ENCODE results near the gene KCNK1.

Gene KCNK1

DNA sequence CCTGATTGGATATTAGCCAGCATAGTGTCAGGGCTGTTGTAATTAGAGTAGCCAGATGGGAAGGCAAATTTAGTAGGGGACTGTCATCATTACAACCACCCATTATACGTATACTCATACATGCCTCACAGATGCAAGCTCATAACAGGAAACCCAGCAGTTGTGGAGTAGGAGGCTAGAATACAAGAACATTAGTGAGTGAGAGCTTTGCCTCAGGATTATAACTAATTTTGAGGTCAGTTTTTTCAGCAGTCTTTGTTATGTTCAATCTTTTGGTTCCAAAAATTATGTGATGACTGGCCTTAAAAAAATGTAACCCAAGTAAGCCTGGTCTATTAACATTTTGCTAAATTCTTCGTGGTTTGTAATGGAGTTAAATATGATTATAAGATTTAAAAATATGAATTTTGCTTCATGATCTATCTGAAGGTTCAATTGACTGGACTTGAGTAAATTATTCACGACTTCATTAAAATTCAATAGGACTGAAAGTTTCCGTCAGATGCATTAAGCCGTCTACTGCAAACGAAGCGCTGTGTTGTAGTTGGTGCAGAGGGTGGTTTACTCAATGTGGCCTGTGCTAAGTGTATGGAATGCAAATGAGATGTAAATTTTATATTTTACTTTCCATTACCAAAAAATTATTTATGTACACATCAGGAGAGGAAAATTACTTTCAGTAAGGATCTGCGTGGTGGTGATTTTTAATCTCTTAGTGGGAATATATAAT lies 48.8 kb downstream of the KCNK1 start:
- TF ChIP-seq, protein P1, sequence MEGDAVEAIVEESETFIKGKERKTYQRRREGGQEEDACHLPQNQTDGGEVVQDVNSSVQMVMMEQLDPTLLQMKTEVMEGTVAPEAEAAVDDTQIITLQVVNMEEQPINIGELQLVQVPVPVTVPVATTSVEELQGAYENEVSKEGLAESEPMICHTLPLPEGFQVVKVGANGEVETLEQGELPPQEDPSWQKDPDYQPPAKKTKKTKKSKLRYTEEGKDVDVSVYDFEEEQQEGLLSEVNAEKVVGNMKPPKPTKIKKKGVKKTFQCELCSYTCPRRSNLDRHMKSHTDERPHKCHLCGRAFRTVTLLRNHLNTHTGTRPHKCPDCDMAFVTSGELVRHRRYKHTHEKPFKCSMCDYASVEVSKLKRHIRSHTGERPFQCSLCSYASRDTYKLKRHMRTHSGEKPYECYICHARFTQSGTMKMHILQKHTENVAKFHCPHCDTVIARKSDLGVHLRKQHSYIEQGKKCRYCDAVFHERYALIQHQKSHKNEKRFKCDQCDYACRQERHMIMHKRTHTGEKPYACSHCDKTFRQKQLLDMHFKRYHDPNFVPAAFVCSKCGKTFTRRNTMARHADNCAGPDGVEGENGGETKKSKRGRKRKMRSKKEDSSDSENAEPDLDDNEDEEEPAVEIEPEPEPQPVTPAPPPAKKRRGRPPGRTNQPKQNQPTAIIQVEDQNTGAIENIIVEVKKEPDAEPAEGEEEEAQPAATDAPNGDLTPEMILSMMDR (IDR thresholded peaks at IDR 0.05) = no peak
- no peak overlapping the region for H3K4me3 ChIP-seq (ENCODE audit: low read depth in 1 of 2, low read length in 1 of 2)
- H3K27me3 ChIP-seq = no peaks in the 10 kb centered on the region
- H3K36me3 ChIP-seq = no peaks in the 10 kb centered on the region
- H3K9me3 ChIP-seq = no peaks in the 10 kb centered on the region
- no peak overlapping the region for H3K27ac ChIP-seq
- no peaks in the 10 kb centered on the region for H3K4me1 ChIP-seq (ENCODE audit: control insufficient read depth in 1 of 2, insufficient read depth in 1 of 2, low read depth in 1 of 2, low read length in 1 of 2)

DNA sequence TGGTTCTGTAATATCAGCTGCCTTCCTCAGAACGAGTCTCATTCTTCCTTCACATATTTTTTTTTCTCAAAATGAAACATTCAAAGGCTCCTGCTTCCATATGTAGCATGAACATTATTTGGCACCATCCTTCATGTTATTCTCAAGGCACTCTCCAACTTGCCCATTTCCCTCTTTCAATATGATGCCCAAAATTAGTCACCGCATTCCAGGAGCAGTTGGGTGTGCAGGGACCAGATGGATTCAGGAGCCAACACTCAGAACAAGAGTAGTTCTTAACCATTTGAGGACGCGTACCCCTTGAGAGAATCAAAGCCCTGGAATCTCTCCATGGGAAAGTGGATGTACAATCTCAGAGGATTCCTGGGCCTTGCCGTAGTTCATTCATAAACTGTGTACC lies 50.3 kb downstream of the KCNK1 start:
- Histone ChIP-seq H3K4me1 (ENCODE audit: control insufficient read depth in 1 of 2, insufficient read depth in 1 of 2, low read depth in 1 of 2, low read length in 1 of 2) (no peaks in the 10 kb centered on the region), H3K27me3 (no peaks in the 10 kb centered on the region), H3K27ac (no peak overlapping the region), H3K4me3 (ENCODE audit: low read depth in 1 of 2, low read length in 1 of 2) (no peak overlapping the region), H3K9me3 (no peaks in the 10 kb centered on the region), H3K36me3 (no peaks in the 10 kb centered on the region)
- TF ChIP-seq, protein P1 (IDR thresholded peaks at IDR 0.05) = no peak

DNA sequence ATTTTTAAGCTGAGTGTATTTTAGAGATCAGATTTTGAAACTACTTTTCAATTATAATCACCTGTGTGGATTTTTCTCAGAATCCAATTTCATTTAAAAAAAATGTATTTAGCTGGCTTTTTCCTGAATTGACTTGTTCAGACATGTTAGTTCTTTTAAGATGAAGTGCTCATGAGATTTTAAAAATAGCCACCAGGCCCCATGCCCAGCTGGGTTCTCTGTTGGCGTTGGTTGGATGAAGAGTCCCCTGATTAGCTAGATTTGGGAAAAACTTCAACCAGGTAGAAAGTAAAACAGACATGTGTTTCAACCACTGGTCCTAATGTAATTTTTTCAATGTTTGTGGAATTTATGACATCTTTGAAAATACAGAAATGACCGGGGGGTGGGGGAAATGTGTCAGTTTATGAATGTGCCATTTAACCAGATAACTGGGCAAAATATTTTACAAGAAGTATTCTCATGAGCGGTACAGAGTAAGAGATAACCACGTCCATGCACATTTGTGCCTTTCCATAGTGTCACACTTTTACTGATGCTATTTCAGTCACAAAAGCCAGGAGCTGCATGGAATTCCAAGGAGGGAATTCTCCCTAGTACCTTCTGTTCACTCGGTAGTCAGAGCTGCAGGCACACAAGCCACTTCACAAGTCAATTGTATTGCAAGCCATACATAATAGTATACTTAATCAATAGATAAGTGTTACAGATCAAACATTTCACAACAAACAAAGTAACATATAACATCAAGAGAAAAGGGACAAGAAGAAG lies 51.1 kb downstream of the KCNK1 start:
- H3K4me1 ChIP-seq (ENCODE audit: control insufficient read depth in 1 of 2, insufficient read depth in 1 of 2, low read depth in 1 of 2, low read length in 1 of 2) = no peaks in the 10 kb centered on the region
- H3K27me3 ChIP-seq = no peaks in the 10 kb centered on the region
- no peaks in the 10 kb centered on the region for H3K36me3 ChIP-seq
- H3K9me3 ChIP-seq = no peaks in the 10 kb centered on the region
- H3K27ac ChIP-seq = no peak overlapping the region
- TF ChIP-seq, protein P1 (IDR thresholded peaks at IDR 0.05) = no peak
- no peak overlapping the region for H3K4me3 ChIP-seq (ENCODE audit: low read depth in 1 of 2, low read length in 1 of 2)

DNA sequence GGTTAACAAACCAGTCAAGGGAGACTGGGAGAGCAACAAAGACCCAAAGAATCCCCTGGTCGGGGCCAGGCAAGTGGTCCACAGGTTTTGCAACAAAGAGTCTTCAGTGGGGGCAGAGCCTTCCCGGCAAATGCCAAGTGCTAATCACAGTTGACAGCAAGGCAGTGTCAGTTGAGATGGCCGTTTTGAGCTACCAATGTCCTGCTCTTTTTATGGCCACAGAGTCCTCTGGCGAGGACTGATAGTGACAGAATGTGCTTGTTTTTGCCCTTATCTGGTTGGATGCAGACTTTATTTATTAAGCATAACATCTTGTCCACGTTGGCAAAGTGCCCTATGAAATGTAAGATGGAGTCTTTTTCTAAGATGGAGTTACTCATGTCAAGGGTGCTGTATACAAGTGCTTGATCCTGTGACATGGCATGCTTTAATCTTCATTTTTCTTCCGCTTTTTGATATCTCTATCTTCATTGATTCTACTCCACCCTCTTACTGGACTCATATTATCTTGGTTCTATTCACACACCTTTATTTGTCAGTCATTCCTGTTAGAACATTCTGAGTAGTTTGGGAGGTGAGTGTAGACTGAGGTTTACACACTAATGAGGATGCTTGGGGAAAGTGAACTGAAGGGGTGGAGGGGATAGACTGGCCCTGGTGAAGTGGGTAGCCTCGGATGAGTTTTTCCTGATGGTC lies 51.8 kb downstream of the KCNK1 start:
- H3K9me3 ChIP-seq = no peaks in the 10 kb centered on the region
- H3K4me3 ChIP-seq (ENCODE audit: low read depth in 1 of 2, low read length in 1 of 2) = no peak overlapping the region
- H3K36me3 ChIP-seq = no peaks in the 10 kb centered on the region
- TF ChIP-seq, protein P1 (IDR thresholded peaks at IDR 0.05) = no peak
- H3K4me1 ChIP-seq (ENCODE audit: control insufficient read depth in 1 of 2, insufficient read depth in 1 of 2, low read depth in 1 of 2, low read length in 1 of 2) = no peaks in the 10 kb centered on the region
- H3K27me3 ChIP-seq = no peaks in the 10 kb centered on the region
- H3K27ac ChIP-seq = no peak overlapping the region

DNA sequence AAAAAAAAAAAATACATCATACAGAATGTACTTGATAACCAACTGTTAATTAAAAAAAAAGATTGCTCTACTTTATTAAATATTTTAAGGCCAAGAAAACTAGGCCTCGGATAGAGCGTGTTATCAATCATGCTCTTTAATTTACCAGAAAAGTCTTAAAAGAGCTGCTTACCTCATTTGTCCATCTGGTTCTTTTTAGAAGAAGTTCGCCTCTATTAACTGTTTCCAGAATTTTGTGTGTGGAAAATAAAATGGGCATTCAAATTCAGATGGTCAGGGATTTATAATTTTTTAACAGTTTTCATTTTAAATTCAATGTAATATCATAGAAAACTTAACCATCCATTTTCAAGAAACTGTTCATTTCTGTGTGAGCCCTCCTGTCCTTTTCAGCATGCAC lies 53.8 kb downstream of the KCNK1 start:
- H3K4me3 ChIP-seq (ENCODE audit: low read depth in 1 of 2, low read length in 1 of 2) = no peak overlapping the region
- TF ChIP-seq, protein P1 (IDR thresholded peaks at IDR 0.05) = no peak

More for the DNA sequence above, 53.8 kb downstream of the KCNK1 start:
- Histone ChIP-seq H3K36me3 (no peaks in the 10 kb centered on the region), H3K4me1 (ENCODE audit: control insufficient read depth in 1 of 2, insufficient read depth in 1 of 2, low read depth in 1 of 2, low read length in 1 of 2) (no peaks in the 10 kb centered on the region), H3K27ac (no peak overlapping the region), H3K9me3 (no peaks in the 10 kb centered on the region), H3K27me3 (no peaks in the 10 kb centered on the region)

All from neutrophil (primary cell).